ENCODE results near the gene SMAD1.

SMAD1 gene

DNA sequence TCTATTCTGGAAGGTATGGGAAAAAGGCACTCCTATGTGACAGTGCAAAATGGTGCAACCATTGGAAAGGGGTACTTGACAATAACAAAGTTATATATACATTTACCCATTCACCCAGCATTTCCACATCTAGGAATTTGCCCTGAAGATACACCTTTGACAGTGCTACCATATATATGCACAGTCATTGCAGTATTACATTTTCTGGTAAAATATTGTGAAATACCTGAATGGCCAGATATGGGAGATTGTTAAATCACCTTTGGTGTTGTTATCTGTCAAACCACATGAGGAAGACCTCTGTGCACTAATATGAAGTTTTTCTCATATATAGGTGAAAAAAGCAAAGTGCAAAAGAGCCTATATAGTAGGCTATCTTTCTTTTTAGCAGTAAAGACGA, 53.5 kb downstream of the SMAD1 start:
- H2AFZ ChIP-seq (ENCODE audit: low read depth, low read length): no peak overlapping the region
- H3K36me3 ChIP-seq (ENCODE audit: insufficient read depth, low read length): peaks cover 6% of the 10 kb centered on the region
- no peaks in the 10 kb centered on the region for H3K9me3 ChIP-seq (ENCODE audit: low read length)
- H3K4me1 ChIP-seq (ENCODE audit: insufficient read depth, low read length): peaks cover 27% of the 10 kb centered on the region
- no peak overlapping the region for H3K4me3 ChIP-seq (ENCODE audit: low read length)
- no peaks in the 10 kb centered on the region for H3K27me3 ChIP-seq (ENCODE audit: insufficient read depth, low read length)

DNA sequence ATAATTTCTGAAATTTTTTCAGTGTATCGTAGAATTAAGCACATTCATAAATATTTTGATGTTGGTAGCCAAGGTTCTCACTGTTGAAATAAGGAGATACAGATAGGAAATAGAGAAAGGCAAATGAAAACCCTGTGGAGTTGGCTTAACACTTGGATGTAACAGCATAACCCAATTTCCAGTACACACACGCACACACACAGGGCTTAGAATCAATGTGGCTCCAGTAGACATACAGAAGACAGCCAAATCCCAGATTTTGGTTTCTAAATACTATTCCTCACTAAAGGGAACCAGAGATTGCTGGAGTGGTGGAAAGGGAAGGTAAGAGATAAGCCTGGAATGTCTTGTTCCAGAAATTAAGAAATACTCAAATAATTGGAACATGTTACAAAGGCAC, 54.4 kb downstream of the SMAD1 start:
- no peaks in the 10 kb centered on the region for H3K9me3 ChIP-seq (ENCODE audit: low read length)
- peaks cover 10% of the 10 kb centered on the region for H3K36me3 ChIP-seq (ENCODE audit: insufficient read depth, low read length)
- no peak overlapping the region for H2AFZ ChIP-seq (ENCODE audit: low read depth, low read length)
- H3K4me1 ChIP-seq (ENCODE audit: insufficient read depth, low read length): peaks cover 30% of the 10 kb centered on the region
- no peak overlapping the region for H3K4me3 ChIP-seq (ENCODE audit: low read length)
- no peaks in the 10 kb centered on the region for H3K27me3 ChIP-seq (ENCODE audit: insufficient read depth, low read length)

DNA sequence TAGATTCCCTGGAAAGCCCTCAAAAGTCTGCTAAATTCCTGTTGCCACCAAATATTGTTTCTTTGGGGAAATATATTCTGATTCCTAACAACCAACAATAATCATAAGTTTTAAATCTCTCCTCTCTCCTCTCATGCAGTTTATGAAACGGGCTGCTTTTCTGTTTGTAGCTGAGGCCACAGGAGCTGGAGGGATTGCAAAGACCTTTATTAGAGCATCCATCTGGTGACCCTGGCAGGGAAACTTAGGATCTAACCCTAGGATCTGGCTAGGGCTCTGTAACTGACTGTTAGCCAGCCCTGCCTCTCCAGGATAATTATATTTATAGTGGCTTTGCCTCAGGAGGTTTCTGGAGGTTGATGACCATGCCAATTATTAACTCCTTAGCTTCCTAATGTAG, 56.9 kb downstream of the SMAD1 start:
- Histone ChIP-seq H3K36me3 (ENCODE audit: insufficient read depth, low read length) (peaks cover 25% of the 10 kb centered on the region), H2AFZ (ENCODE audit: low read depth, low read length) (no peak overlapping the region), H3K9me3 (ENCODE audit: low read length) (no peaks in the 10 kb centered on the region), H3K27me3 (ENCODE audit: insufficient read depth, low read length) (no peaks in the 10 kb centered on the region), H3K4me1 (ENCODE audit: insufficient read depth, low read length) (peaks cover 7% of the 10 kb centered on the region), H3K4me3 (ENCODE audit: low read length) (no peak overlapping the region)

DNA sequence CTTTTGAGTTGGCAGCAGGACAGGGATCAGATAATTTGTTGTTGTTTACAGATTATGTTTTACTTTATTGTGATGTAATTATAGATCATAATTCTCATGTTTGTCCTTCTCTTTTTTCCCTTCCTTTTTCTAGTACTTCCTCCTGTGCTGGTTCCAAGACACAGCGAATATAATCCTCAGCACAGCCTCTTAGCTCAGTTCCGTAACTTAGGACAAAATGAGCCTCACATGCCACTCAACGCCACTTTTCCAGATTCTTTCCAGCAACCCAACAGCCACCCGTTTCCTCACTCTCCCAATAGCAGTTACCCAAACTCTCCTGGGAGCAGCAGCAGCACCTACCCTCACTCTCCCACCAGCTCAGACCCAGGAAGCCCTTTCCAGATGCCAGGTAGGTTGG, 58.0 kb downstream of the SMAD1 start:
- H3K4me3 ChIP-seq (ENCODE audit: low read length): no peak overlapping the region
- H3K36me3 ChIP-seq (ENCODE audit: insufficient read depth, low read length): peaks cover 31% of the 10 kb centered on the region
- H3K27me3 ChIP-seq (ENCODE audit: insufficient read depth, low read length): no peaks in the 10 kb centered on the region
- H3K4me1 ChIP-seq (ENCODE audit: insufficient read depth, low read length): peaks cover 7% of the 10 kb centered on the region
- H3K9me3 ChIP-seq (ENCODE audit: low read length): no peaks in the 10 kb centered on the region
- no peak overlapping the region for H2AFZ ChIP-seq (ENCODE audit: low read depth, low read length)

DNA sequence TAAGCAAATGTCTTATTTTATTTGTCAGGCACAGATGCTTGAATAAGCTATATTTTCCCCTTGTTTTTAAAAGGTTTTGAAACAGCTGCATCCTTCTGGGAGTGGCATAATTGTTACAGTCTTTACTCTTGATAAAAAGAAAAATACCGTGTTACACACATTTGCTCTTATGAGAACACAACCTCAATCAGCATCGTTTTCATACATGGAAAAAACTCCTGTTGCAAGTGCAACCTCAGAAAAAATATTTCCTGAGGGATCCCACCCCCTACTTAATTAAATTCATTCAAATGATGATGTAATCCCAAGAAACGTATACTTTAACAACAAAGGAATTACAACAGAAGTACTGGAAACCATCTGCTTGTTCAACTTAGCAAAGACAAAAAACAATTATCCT, 58.6 kb downstream of the SMAD1 start:
- Histone ChIP-seq H3K27me3 (ENCODE audit: insufficient read depth, low read length) (no peaks in the 10 kb centered on the region), H2AFZ (ENCODE audit: low read depth, low read length) (no peak overlapping the region), H3K4me3 (ENCODE audit: low read length) (no peak overlapping the region), H3K36me3 (ENCODE audit: insufficient read depth, low read length) (peaks cover 31% of the 10 kb centered on the region), H3K9me3 (ENCODE audit: low read length) (no peaks in the 10 kb centered on the region), H3K4me1 (ENCODE audit: insufficient read depth, low read length) (peaks cover 7% of the 10 kb centered on the region)

DNA sequence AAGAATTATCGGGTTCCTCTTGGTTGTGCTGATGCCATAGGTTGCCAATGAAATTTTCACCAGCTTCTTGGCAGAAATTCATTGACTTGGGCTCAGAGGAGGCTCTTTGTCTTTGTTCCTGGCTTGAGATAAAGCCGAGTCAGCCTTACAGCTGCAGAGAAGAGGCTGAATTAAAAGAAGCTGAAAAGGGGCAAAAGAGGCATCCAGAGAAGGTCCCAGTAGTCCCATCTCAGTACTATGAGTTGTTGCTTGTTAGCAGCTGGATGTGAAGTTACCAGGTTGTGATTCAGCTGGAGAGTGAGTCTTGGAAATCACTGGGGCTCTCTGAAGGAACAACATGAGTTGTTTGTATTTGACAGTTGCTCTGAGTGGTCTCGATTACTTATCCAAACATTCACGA, 59.7 kb downstream of the SMAD1 start:
- peaks cover 40% of the 10 kb centered on the region for H3K36me3 ChIP-seq (ENCODE audit: insufficient read depth, low read length)
- no peaks in the 10 kb centered on the region for H3K9me3 ChIP-seq (ENCODE audit: low read length)
- no peak overlapping the region for H2AFZ ChIP-seq (ENCODE audit: low read depth, low read length)

DNA sequence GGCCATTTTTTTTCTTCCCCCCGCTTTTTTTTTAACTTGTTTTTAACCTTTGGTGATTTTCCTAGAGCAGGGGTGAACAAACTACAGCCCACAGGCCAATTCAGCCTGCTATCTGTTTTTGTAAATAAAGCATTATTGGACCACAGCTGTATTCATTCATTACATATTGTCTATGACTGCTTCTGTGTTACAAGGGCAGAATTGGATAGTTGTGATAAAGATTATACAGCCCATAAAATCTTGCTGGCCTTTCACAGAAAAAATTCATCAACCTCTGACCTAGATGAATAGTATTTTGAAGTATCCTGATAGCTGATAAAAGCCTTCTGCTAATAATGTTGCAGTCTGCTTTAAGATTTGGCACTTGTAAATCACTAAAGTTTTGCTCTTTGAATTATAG, 63.4 kb downstream of the SMAD1 start:
- no peaks in the 10 kb centered on the region for H3K9me3 ChIP-seq (ENCODE audit: low read length)
- H3K27me3 ChIP-seq (ENCODE audit: insufficient read depth, low read length): no peaks in the 10 kb centered on the region
- H3K4me3 ChIP-seq (ENCODE audit: low read length): no peak overlapping the region
- no peak overlapping the region for H2AFZ ChIP-seq (ENCODE audit: low read depth, low read length)
- peaks cover 5% of the 10 kb centered on the region for H3K4me1 ChIP-seq (ENCODE audit: insufficient read depth, low read length)
- peaks cover 65% of the 10 kb centered on the region for H3K36me3 ChIP-seq (ENCODE audit: insufficient read depth, low read length)

More for the DNA sequence above, 59.7 kb downstream of the SMAD1 start:
- no peak overlapping the region for H3K4me3 ChIP-seq (ENCODE audit: low read length)
- H3K4me1 ChIP-seq (ENCODE audit: insufficient read depth, low read length): peaks cover 7% of the 10 kb centered on the region
- no peaks in the 10 kb centered on the region for H3K27me3 ChIP-seq (ENCODE audit: insufficient read depth, low read length)

DNA sequence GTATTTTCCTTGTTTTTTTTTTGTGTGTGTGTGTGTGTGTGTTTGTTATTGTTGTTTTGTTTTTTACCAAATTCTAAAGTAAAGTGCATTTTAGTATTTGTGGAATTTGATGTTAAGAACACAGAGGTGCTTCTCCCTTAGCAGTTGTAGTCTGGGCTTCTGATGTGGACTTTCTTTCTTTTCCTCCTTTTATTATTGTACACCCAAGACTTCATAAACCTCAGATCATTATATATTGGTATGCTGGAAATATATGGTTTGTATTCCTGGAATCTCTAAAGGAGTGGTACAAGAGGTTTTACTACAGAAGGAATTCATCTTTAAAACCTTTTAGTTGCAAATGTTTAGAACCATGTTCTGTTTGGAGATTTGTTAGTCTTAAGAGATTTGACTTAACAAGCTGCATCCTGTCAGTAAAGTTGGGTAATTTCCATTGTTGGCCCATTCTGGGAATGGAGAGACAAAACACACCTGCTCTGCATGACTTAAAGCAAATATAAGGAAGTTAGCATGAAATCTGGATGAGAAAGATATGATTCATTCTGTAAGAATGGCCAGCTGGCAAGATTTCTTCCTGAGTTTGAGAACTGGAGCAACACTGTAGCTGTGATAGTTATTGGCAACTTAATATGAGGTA, 64.0 kb downstream of the SMAD1 start:
- no peaks in the 10 kb centered on the region for H3K9me3 ChIP-seq (ENCODE audit: low read length)
- H3K27me3 ChIP-seq (ENCODE audit: insufficient read depth, low read length): no peaks in the 10 kb centered on the region
- H3K4me3 ChIP-seq (ENCODE audit: low read length): no peak overlapping the region
- peaks cover 63% of the 10 kb centered on the region for H3K36me3 ChIP-seq (ENCODE audit: insufficient read depth, low read length)
- no peak overlapping the region for H2AFZ ChIP-seq (ENCODE audit: low read depth, low read length)
- no peaks in the 10 kb centered on the region for H3K4me1 ChIP-seq (ENCODE audit: insufficient read depth, low read length)

DNA sequence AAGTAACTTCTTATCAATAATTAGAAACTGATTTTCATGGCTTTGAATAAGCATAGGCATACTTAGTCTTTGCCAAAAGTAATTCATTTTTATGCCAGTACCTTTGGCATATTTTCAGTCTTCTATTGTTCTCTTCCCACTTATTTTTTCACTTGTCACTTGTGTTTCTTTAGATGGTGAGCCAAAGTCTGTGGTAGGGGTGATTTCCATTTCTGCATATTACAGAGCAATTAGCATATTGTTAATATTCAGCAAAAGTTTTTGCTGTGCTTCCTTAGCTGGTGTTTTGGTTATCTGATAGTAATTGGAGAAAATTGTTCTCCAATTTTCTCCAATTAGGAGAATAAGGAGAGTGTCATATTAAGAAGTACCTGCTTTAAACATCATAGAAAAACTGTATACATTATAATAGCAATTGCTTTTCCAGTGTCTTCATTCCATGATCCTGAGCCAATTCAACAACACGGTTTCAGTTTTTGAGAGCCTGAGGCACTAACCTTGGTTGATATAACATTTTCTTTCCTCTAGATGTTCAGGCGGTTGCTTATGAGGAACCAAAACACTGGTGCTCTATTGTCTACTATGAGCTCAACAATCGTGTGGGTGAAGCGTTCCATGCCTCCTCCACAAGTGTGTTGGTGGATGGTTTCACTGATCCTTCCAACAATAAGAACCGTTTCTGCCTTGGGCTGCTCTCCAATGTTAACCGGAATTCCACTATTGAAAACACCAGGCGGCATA, 64.7 kb downstream of the SMAD1 start:
- H3K27me3 ChIP-seq (ENCODE audit: insufficient read depth, low read length): no peaks in the 10 kb centered on the region
- H3K36me3 ChIP-seq (ENCODE audit: insufficient read depth, low read length): peaks cover 59% of the 10 kb centered on the region

DNA sequence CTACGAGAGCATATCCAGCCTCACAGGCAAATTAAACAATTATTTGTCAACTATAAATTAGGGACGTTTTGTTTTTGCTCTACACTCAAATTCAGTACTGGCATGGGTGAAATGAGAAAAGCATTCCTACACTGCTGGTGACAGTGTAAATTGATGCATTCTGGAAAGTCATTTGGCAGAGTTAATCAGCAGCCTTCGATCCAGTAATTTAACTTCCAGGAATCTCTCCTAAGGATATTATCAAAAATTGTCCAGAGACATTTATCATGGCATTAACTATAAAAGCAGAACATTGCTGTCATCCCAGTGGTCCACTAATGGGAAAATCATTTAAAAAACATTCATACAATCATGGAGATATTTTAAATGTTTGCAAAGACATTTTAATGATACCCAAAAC, 70.0 kb downstream of the SMAD1 start:
- no peak overlapping the region for H3K4me3 ChIP-seq (ENCODE audit: low read length)
- H3K36me3 ChIP-seq (ENCODE audit: insufficient read depth, low read length): peaks cover 65% of the 10 kb centered on the region
- H3K27me3 ChIP-seq (ENCODE audit: insufficient read depth, low read length): no peaks in the 10 kb centered on the region
- no peak overlapping the region for H2AFZ ChIP-seq (ENCODE audit: low read depth, low read length)
- peaks cover 13% of the 10 kb centered on the region for H3K9me3 ChIP-seq (ENCODE audit: low read length)
- H3K4me1 ChIP-seq (ENCODE audit: insufficient read depth, low read length): no peaks in the 10 kb centered on the region

More for the DNA sequence above, 64.7 kb downstream of the SMAD1 start:
- Histone ChIP-seq H3K9me3 (ENCODE audit: low read length) (no peaks in the 10 kb centered on the region), H3K4me3 (ENCODE audit: low read length) (no peak overlapping the region), H2AFZ (ENCODE audit: low read depth, low read length) (no peak overlapping the region), H3K4me1 (ENCODE audit: insufficient read depth, low read length) (no peaks in the 10 kb centered on the region)

DNA sequence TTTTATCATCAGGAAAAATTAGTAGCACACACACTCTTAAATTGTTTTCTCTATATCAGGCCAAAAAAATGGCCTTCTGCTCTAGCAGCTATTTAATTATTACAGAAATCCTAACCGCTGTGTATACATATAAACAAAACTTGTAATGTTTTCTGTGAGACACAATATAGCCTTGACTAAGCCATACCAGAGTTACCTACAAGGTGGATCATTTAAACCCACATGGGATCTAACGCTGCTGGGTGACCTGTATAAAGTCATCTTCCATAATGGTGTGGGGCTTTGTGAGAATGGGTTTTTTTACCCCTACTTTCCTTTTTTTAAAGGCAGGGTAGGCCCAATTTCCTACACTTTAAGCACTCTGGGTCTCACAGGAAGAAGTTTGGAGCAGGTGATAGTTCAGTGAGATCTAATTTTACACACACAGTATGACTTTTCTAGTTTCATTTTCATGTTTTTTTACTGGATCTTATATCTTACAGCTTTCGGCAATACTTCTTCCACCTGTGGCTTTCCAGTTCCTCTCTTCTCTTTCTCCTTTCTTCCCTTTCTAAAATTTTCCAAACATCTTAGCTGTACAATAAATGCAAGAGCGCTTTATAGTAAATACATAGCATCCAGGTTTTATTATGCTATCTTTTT, 70.6 kb downstream of the SMAD1 start:
- Histone ChIP-seq H3K36me3 (ENCODE audit: insufficient read depth, low read length) (peaks cover 63% of the 10 kb centered on the region), H2AFZ (ENCODE audit: low read depth, low read length) (no peak overlapping the region)

DNA sequence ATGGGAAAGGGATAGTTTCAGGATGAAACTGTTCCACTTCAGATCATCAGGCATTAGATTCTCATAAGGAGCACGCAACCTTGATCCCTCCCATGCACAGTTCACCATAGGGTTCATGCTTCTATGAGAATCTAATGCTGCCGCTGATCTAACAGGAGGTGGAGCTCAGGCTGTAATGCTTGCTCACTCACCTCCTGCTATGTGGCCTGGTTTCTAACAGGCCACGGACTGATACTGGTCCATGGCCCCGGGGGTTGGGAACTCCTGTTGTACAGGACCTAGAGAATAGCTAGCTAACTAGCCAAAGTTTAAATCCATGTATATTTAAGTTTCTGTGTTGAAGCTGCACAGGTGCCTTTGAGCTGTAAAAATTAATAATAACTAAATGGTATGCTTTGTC, 71.7 kb downstream of the SMAD1 start:
- Histone ChIP-seq H3K4me3 (ENCODE audit: low read length) (no peak overlapping the region), H3K4me1 (ENCODE audit: insufficient read depth, low read length) (no peaks in the 10 kb centered on the region), H3K36me3 (ENCODE audit: insufficient read depth, low read length) (peaks cover 65% of the 10 kb centered on the region), H3K9me3 (ENCODE audit: low read length) (peaks cover 17% of the 10 kb centered on the region), H3K27me3 (ENCODE audit: insufficient read depth, low read length) (no peaks in the 10 kb centered on the region), H2AFZ (ENCODE audit: low read depth, low read length) (no peak overlapping the region)

More for the DNA sequence above, 70.6 kb downstream of the SMAD1 start:
- peaks cover 17% of the 10 kb centered on the region for H3K9me3 ChIP-seq (ENCODE audit: low read length)
- no peaks in the 10 kb centered on the region for H3K4me1 ChIP-seq (ENCODE audit: insufficient read depth, low read length)
- H3K27me3 ChIP-seq (ENCODE audit: insufficient read depth, low read length): no peaks in the 10 kb centered on the region
- no peak overlapping the region for H3K4me3 ChIP-seq (ENCODE audit: low read length)

DNA sequence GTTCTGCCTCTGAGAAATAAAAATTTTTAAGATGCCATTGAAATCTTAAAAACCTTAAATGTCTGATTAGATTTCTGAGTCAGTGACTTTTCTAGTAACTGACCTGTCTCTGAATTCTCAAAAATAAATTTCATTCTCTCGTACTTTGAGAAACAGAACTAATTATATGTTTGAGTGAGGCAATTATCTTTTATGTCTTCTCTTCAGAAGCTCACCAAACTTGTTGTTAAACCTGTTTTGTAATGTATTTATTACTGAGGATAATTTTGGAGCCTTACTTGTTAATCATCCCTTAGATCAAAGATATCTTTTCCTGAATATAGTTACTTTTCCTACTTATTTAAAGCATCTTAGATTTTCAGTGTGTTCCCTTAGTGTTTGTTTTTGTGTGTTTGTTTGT, 73.0 kb downstream of the SMAD1 start:
- H2AFZ ChIP-seq (ENCODE audit: low read depth, low read length): no peak overlapping the region
- H3K4me3 ChIP-seq (ENCODE audit: low read length): no peak overlapping the region
- no peaks in the 10 kb centered on the region for H3K4me1 ChIP-seq (ENCODE audit: insufficient read depth, low read length)
- H3K36me3 ChIP-seq (ENCODE audit: insufficient read depth, low read length): peaks cover 67% of the 10 kb centered on the region
- H3K9me3 ChIP-seq (ENCODE audit: low read length): peaks cover 20% of the 10 kb centered on the region
- no peaks in the 10 kb centered on the region for H3K27me3 ChIP-seq (ENCODE audit: insufficient read depth, low read length)

All from neuron (in vitro differentiated cells).